ENCODE results near the gene SHC4.

DNA sequence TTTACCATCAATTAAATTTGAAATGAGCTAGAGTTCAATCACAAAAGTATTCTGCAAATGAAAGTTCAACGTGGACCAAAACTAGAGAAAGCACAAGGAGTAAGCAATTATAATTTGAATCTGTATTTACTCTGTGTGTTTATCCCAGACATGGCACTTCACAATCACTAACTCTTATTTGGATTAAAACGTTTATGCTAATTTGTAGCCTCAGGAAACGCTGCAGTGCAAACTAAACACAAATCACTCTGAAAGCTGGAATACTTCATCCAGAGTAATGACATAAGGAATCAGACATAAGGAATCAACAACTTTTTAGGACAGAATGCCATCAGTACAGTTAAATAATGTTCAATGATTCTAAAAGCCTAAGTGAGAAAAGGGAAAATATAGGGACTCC lies 171.3 kb downstream of the SHC4 start:
- TF ChIP-seq, protein P1, sequence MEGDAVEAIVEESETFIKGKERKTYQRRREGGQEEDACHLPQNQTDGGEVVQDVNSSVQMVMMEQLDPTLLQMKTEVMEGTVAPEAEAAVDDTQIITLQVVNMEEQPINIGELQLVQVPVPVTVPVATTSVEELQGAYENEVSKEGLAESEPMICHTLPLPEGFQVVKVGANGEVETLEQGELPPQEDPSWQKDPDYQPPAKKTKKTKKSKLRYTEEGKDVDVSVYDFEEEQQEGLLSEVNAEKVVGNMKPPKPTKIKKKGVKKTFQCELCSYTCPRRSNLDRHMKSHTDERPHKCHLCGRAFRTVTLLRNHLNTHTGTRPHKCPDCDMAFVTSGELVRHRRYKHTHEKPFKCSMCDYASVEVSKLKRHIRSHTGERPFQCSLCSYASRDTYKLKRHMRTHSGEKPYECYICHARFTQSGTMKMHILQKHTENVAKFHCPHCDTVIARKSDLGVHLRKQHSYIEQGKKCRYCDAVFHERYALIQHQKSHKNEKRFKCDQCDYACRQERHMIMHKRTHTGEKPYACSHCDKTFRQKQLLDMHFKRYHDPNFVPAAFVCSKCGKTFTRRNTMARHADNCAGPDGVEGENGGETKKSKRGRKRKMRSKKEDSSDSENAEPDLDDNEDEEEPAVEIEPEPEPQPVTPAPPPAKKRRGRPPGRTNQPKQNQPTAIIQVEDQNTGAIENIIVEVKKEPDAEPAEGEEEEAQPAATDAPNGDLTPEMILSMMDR (IDR thresholded peaks at IDR 0.05) = no peak
- no peak for TF ChIP-seq POLR2A (IDR thresholded peaks at IDR 0.05)

All from lower leg skin (tissue), 3 donors.